ENCODE results near the gene CORO2B.

DNA sequence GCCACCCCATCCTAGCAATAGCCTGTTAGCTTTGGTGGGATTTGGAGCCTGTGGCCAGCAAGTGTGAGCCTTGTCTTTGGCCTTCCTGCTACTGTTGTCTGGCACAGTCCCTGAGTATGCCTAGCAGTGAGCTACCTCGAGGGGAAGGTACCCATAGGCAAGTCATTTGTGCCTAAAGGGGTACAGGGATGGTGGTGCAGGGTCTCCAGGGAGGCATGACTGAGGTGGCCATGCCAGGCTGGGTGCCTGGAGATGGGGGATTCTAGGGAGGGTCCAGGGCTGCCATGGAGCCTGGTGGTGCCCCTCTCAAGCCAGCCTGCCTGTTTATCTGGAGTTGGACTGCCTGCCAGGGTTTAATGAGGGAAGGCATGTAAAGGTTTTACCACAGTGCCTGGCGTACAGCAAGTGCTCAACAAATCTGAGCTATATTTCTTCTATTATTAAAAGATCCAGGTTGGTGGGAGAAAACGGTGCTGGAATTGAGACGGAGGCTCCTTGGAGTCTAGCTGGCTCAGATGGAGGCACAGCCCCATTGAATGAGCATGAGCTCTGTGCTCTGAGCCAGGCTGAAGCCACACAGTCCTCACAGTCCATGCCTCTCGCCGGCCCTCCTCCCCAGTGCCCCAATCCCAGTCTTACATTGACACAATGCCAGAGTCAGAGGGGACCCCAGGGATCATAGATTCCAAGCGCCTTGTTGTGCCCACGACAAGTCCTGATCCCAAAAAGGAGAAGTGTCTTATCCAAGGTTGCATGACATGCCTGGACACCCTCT lies 76.2 kb downstream of the CORO2B start:
- TF ChIP-seq, protein P1, sequence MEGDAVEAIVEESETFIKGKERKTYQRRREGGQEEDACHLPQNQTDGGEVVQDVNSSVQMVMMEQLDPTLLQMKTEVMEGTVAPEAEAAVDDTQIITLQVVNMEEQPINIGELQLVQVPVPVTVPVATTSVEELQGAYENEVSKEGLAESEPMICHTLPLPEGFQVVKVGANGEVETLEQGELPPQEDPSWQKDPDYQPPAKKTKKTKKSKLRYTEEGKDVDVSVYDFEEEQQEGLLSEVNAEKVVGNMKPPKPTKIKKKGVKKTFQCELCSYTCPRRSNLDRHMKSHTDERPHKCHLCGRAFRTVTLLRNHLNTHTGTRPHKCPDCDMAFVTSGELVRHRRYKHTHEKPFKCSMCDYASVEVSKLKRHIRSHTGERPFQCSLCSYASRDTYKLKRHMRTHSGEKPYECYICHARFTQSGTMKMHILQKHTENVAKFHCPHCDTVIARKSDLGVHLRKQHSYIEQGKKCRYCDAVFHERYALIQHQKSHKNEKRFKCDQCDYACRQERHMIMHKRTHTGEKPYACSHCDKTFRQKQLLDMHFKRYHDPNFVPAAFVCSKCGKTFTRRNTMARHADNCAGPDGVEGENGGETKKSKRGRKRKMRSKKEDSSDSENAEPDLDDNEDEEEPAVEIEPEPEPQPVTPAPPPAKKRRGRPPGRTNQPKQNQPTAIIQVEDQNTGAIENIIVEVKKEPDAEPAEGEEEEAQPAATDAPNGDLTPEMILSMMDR (IDR thresholded peaks at IDR 0.05) = no peak
- TF ChIP-seq POLR2AphosphoS5 (IDR thresholded peaks at IDR 0.05) = no peak
